Astrocyte (in vitro differentiated cells and primary cell): Measurements from ENCODE around the gene USP25. TPM values are rescaled to one million over a fixed set of nuclear protein-coding genes. Genes with fewer than 3 reads are reported as not detected.

Experiments used
- DNase-seq: peaks from one replicate; pipeline ENCODE4 v3.0.0-alpha.2; 2010; ENCODE audit warnings: low read depth
- FAIRE-seq: peaks from 2 replicates; lab custom pipeline; 2011; peaks lifted over from hg19 to GRCh38; lab: Jason Lieb, UNC
- H2AFZ ChIP-seq: 2 replicates; pipeline ENCODE4 v1.6.0; 2012; ENCODE audit warnings: low read depth, low read length, inconsistent platforms
- H3K27ac ChIP-seq: 2 replicates; pipeline ENCODE4 v1.5.1; 2011; ENCODE audit warnings: low read depth, low read length, inconsistent platforms
- H3K27me3 ChIP-seq: 2 replicates; pipeline ENCODE4 v1.6.0; 2011; ENCODE audit warnings: low read length, inconsistent platforms; ENCODE audit not compliant: insufficient read depth
- H3K36me3 ChIP-seq: 2 replicates; pipeline ENCODE4 v1.5.1; 2011; ENCODE audit warnings: low read length, inconsistent platforms; ENCODE audit not compliant: insufficient read depth
- H3K4me1 ChIP-seq: 2 replicates; pipeline ENCODE4 v1.5.1; 2011; ENCODE audit warnings: low read length, inconsistent platforms; ENCODE audit not compliant: insufficient read depth
- H3K4me2 ChIP-seq: 2 replicates; pipeline ENCODE4 v1.6.0; 2012; ENCODE audit warnings: low read length, inconsistent platforms
- H3K4me3 ChIP-seq: 2 replicates; pipeline ENCODE4 v1.5.1; 2011; ENCODE audit warnings: low read depth, mild to moderate bottlenecking, low read length, inconsistent platforms; ENCODE audit not compliant: insufficient read depth
- H3K79me2 ChIP-seq: 2 replicates; pipeline ENCODE4 v1.6.0; 2012; ENCODE audit warnings: mild to moderate bottlenecking, low read length, inconsistent platforms; ENCODE audit not compliant: insufficient read depth
- H3K9ac ChIP-seq: 2 replicates; pipeline ENCODE4 v1.6.0; 2012; ENCODE audit warnings: mild to moderate bottlenecking, low read length, inconsistent platforms
- H3K9me3 ChIP-seq: 2 replicates; pipeline ENCODE4 v1.5.1; 2012; ENCODE audit warnings: low read depth, mild to moderate bottlenecking, low read length, inconsistent platforms; ENCODE audit not compliant: insufficient read depth
- H4K20me1 ChIP-seq: 2 replicates; pipeline ENCODE4 v1.6.0; 2012; ENCODE audit warnings: low read length, inconsistent platforms; ENCODE audit not compliant: insufficient read depth
- H3K27ac Mint-ChIP-seq: one replicate; pipeline ENCODE4 v1.8.0; 2021; ENCODE audit warnings: mild to moderate bottlenecking, mixed read lengths; ENCODE audit not compliant: unreplicated experiment
- H3K27me3 Mint-ChIP-seq: one replicate; pipeline ENCODE4 v1.8.0; 2021; ENCODE audit warnings: low read depth, mixed read lengths; ENCODE audit not compliant: unreplicated experiment
- H3K36me3 Mint-ChIP-seq: one replicate; pipeline ENCODE4 v1.8.0; 2021; ENCODE audit warnings: low read depth, mixed read lengths; ENCODE audit not compliant: unreplicated experiment
- H3K4me1 Mint-ChIP-seq: one replicate; pipeline ENCODE4 v1.8.0; 2021; ENCODE audit warnings: low read depth, mixed read lengths; ENCODE audit not compliant: unreplicated experiment
- H3K4me3 Mint-ChIP-seq: one replicate; pipeline ENCODE4 v1.8.0; 2021; ENCODE audit warnings: mild to moderate bottlenecking, moderate library complexity, mixed read lengths; ENCODE audit not compliant: unreplicated experiment
- H3K9me3 Mint-ChIP-seq: one replicate; pipeline ENCODE4 v1.8.0; 2021; ENCODE audit warnings: mild to moderate bottlenecking, mixed read lengths; ENCODE audit not compliant: unreplicated experiment
- EZH2 ChIP-seq: IDR thresholded peaks from 2 replicates; pipeline ENCODE4 v1.6.1; 2012; ENCODE audit warnings: mild to moderate bottlenecking, low read length, inconsistent platforms; ENCODE audit not compliant: insufficient read depth
- total RNA-seq: library from RNA; stranded (reverse); gene quantifications from 2 replicates; pipeline ENCODE4 v1.2.1, GENCODE V29; 2021
- TF ChIP-seq, protein P1 (sequence below): IDR thresholded peaks from 2 replicates; pipeline ENCODE4 v1.5.1; 2011; ENCODE audit warnings: low read depth, mild to moderate bottlenecking, inconsistent platforms, low read length, moderate library complexity; ENCODE audit not compliant: insufficient read depth

Gene USP25
- total RNA-seq, 1 donor from 2014 or later = 49.5 TPM

GRCh38 chr21:15728046-15728445 is 1.7 kb upstream of the USP25 start:
- Histone ChIP-seq H4K20me1 (peaks cover 8% of the 10 kb centered on the region), H3K4me3 (no peak overlapping the region), H3K36me3 (no peaks in the 10 kb centered on the region), H3K4me1 (peaks cover 10% of the 10 kb centered on the region), H3K4me2 (no peak overlapping the region), H3K9ac (no peak overlapping the region), H3K9me3 (no peaks in the 10 kb centered on the region), H3K79me2 (peaks cover 25% of the 10 kb centered on the region), H2AFZ (no peak overlapping the region), H3K27ac (no peak overlapping the region), H3K27me3 (no peaks in the 10 kb centered on the region)
- Mint-ChIP-seq H3K9me3 (no peaks in the 10 kb centered on the region), H3K27ac (no peak overlapping the region), H3K36me3 (peaks cover 2% of the 10 kb centered on the region), H3K4me3 (no peak overlapping the region), H3K4me1 (peaks cover 2% of the 10 kb centered on the region), H3K27me3 (no peaks in the 10 kb centered on the region)
- DNase-seq (no peak), FAIRE-seq (no peak)
- no peak for TF ChIP-seq EZH2
- TF ChIP-seq, protein P1, sequence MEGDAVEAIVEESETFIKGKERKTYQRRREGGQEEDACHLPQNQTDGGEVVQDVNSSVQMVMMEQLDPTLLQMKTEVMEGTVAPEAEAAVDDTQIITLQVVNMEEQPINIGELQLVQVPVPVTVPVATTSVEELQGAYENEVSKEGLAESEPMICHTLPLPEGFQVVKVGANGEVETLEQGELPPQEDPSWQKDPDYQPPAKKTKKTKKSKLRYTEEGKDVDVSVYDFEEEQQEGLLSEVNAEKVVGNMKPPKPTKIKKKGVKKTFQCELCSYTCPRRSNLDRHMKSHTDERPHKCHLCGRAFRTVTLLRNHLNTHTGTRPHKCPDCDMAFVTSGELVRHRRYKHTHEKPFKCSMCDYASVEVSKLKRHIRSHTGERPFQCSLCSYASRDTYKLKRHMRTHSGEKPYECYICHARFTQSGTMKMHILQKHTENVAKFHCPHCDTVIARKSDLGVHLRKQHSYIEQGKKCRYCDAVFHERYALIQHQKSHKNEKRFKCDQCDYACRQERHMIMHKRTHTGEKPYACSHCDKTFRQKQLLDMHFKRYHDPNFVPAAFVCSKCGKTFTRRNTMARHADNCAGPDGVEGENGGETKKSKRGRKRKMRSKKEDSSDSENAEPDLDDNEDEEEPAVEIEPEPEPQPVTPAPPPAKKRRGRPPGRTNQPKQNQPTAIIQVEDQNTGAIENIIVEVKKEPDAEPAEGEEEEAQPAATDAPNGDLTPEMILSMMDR = no peak

DNA sequence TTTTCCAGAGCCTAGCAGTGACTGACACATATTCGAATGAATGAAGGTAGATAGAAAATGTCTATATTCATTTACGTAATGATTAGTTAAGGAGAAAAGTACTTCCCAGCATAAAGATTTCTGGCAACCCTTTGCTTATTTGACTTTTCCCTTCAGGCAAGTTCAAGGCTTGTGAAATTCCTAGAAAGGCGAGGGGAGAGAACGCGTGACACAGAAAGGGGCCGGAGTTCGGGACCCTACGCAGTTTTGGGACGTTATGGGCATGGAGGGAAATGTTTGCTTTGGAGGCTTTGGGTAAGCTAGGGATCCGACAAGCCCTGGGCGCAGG is 472 bp upstream of the USP25 start:
- TF ChIP-seq, protein P1 = no peak
- TF ChIP-seq EZH2 = no peak
- Histone ChIP-seq H3K4me3 (peak overlapping the region; percentile 68), H3K27ac (no peak overlapping the region), H3K9me3 (no peaks in the 10 kb centered on the region), H3K27me3 (no peaks in the 10 kb centered on the region), H3K79me2 (peaks cover 38% of the 10 kb centered on the region), H4K20me1 (peaks cover 12% of the 10 kb centered on the region), H2AFZ (peak overlapping the region; percentile 80), H3K9ac (peak overlapping the region; percentile 68), H3K4me1 (peaks cover 10% of the 10 kb centered on the region), H3K4me2 (peak overlapping the region; percentile 95), H3K36me3 (no peaks in the 10 kb centered on the region)
- Mint-ChIP-seq H3K9me3 (no peaks in the 10 kb centered on the region), H3K4me1 (peaks cover 8% of the 10 kb centered on the region), H3K27ac (peak overlapping the region; percentile 83), H3K4me3 (peak overlapping the region; percentile 83), H3K36me3 (peaks cover 2% of the 10 kb centered on the region), H3K27me3 (no peaks in the 10 kb centered on the region)
- no peak for FAIRE-seq
- peak; percentile 21 for DNase-seq

GRCh38 chr21:15730484-15731242 is 881 bp downstream of the USP25 start:
- Mint-ChIP-seq H3K27ac (peak overlapping the region; percentile 77), H3K4me1 (peaks cover 11% of the 10 kb centered on the region), H3K27me3 (no peaks in the 10 kb centered on the region), H3K36me3 (peaks cover 2% of the 10 kb centered on the region), H3K4me3 (peak overlapping the region; percentile 96), H3K9me3 (no peaks in the 10 kb centered on the region)
- H4K20me1 ChIP-seq = peaks cover 17% of the 10 kb centered on the region
- DNase-seq = no peak
- H3K9ac ChIP-seq = peak overlapping the region; percentile 89
- H3K36me3 ChIP-seq = no peaks in the 10 kb centered on the region
- H3K79me2 ChIP-seq = peaks cover 52% of the 10 kb centered on the region
- peaks cover 10% of the 10 kb centered on the region for H3K4me1 ChIP-seq
- peak overlapping the region; percentile 85 for H3K4me3 ChIP-seq
- H3K27me3 ChIP-seq = no peaks in the 10 kb centered on the region
- TF ChIP-seq EZH2 = no peak
- TF ChIP-seq, protein P1 = no peak
- no peak for FAIRE-seq
- H2AFZ ChIP-seq = peak overlapping the region; percentile 72
- peak overlapping the region; percentile 64 for H3K27ac ChIP-seq
- H3K9me3 ChIP-seq = no peaks in the 10 kb centered on the region
- peak overlapping the region; percentile 95 for H3K4me2 ChIP-seq
